ENCODE measurements around the gene TRIM45. TPM values are rescaled to one million over a fixed set of nuclear protein-coding genes. Genes with fewer than 3 reads are reported as not detected.

TRIM45 gene
- total and polyA plus RNA-seq, 2 donors from 2014 or later = 4.5 to 4.8 TPM

- H3K27ac ChIP-seq (ENCODE audit: low read depth in 2 of 2, low read length in 2 of 2) = no peak overlapping the region
- TF ChIP-seq CTCF (IDR thresholded peaks at IDR 0.05; ENCODE audit: borderline replicate concordance, extremely low read depth, insufficient read depth) = no peak
- H3K4me3 ChIP-seq (ENCODE audit: low read length in 3 of 3) = no peak overlapping the region
- no peak overlapping the region for H3K9ac ChIP-seq (ENCODE audit: low read length in 3 of 3)
- DNase-seq = no peak
- H3K4me1 ChIP-seq (ENCODE audit: control insufficient read depth in 2 of 3, insufficient read depth in 2 of 3, low read depth in 1 of 3, low read length in 3 of 3) = no peaks in the 10 kb centered on the region
- H3K36me3 ChIP-seq (ENCODE audit: control insufficient read depth in 2 of 3, insufficient read depth in 3 of 3, low read length in 3 of 3) = no peaks in the 10 kb centered on the region
- no peaks in the 10 kb centered on the region for H3K27me3 ChIP-seq (ENCODE audit: control insufficient read depth, insufficient read depth, low read length)
- FAIRE-seq = no peak
- no peaks in the 10 kb centered on the region for H3K9me3 ChIP-seq (ENCODE audit: control insufficient read depth in 2 of 3, insufficient read depth in 1 of 3, low read length in 3 of 3)
- intact Hi-C loops (cut with DNase I) = no loop called here
Observed at GRCh38 chr1:117150316-117150715, 28.8 kb upstream of the TRIM45 start.

- no peaks in the 10 kb centered on the region for H3K4me1 ChIP-seq (ENCODE audit: control insufficient read depth in 2 of 3, insufficient read depth in 2 of 3, low read depth in 1 of 3, low read length in 3 of 3)
- FAIRE-seq (no peak), DNase-seq (peak in 2 of 5 donors; percentile 27 to 45)
- H3K27me3 ChIP-seq (ENCODE audit: control insufficient read depth, insufficient read depth, low read length) = no peaks in the 10 kb centered on the region
- no peak for TF ChIP-seq CTCF (IDR thresholded peaks at IDR 0.05; ENCODE audit: borderline replicate concordance, extremely low read depth, insufficient read depth)
- no peak overlapping the region for H3K27ac ChIP-seq (ENCODE audit: low read depth in 2 of 2, low read length in 2 of 2)
- H3K9me3 ChIP-seq (ENCODE audit: control insufficient read depth in 2 of 3, insufficient read depth in 1 of 3, low read length in 3 of 3) = no peaks in the 10 kb centered on the region
- H3K4me3 ChIP-seq (ENCODE audit: low read length in 3 of 3) = no peak overlapping the region
- intact Hi-C loops (cut with DNase I) = no loop called here
- no peaks in the 10 kb centered on the region for H3K36me3 ChIP-seq (ENCODE audit: control insufficient read depth in 2 of 3, insufficient read depth in 3 of 3, low read length in 3 of 3)
- H3K9ac ChIP-seq (ENCODE audit: low read length in 3 of 3) = no peak overlapping the region
Observed at GRCh38 chr1:117147856-117148588, 26.5 kb upstream of the TRIM45 start.

GRCh38 chr1:117147341-117147831 lies 25.8 kb upstream of the TRIM45 start:
- H3K4me1 ChIP-seq (ENCODE audit: control insufficient read depth in 2 of 3, insufficient read depth in 2 of 3, low read depth in 1 of 3, low read length in 3 of 3) = no peaks in the 10 kb centered on the region
- H3K27ac ChIP-seq (ENCODE audit: low read depth in 2 of 2, low read length in 2 of 2) = no peak overlapping the region
- no peaks in the 10 kb centered on the region for H3K9me3 ChIP-seq (ENCODE audit: control insufficient read depth in 2 of 3, insufficient read depth in 1 of 3, low read length in 3 of 3)
- intact Hi-C loops (cut with DNase I) = no loop called here
- no peaks in the 10 kb centered on the region for H3K27me3 ChIP-seq (ENCODE audit: control insufficient read depth, insufficient read depth, low read length)
- H3K9ac ChIP-seq (ENCODE audit: low read length in 3 of 3) = no peak overlapping the region
- no peak overlapping the region for H3K4me3 ChIP-seq (ENCODE audit: low read length in 3 of 3)
- no peak for TF ChIP-seq CTCF (IDR thresholded peaks at IDR 0.05; ENCODE audit: borderline replicate concordance, extremely low read depth, insufficient read depth)
- H3K36me3 ChIP-seq (ENCODE audit: control insufficient read depth in 2 of 3, insufficient read depth in 3 of 3, low read length in 3 of 3) = no peaks in the 10 kb centered on the region
- FAIRE-seq (no peak), DNase-seq (no peak)
